Measurements from ENCODE around the gene MDFI. TPM values are rescaled to one million over a fixed set of nuclear protein-coding genes. Genes with fewer than 3 reads are reported as not detected.
A peak's percentile ranks its signal among the peaks of the same experiment; 100 is the strongest.

The MDFI gene
- polyA plus RNA-seq, 10 donors = 31.7 to 71.3 (median 48.7) TPM

GRCh38 chr6:41630069-41630468 lies 8.2 kb upstream of the MDFI start:
- no peak for DNase-seq

DNA sequence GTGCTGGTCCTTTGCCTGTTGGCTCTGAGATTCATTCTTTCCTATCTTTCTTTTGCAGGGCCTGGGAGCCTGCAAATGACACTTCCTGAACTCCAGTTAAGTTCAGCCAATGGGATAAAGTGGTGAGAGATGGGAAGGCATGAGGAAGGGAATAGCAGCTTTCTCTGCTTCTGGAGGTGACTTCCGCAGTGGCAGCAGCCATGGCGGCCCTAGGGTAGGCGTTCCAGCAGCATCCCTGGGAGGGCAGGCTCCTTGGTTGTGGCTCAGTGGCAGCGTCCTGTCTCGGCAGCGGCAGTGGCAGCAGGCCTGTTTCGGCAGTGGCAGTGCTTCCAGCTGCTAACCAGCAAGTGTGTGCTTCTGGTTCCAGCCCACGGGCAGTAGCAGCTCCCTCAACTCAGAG lies 7.3 kb upstream of the MDFI start:
- DNase-seq = no peak

- DNase-seq = no peak
These were observed 5.1 kb upstream of the MDFI start for GRCh38 chr6:41633056-41633634.

GRCh38 chr6:41634657-41635056 lies 3.6 kb upstream of the MDFI start:
- DNase-seq = peak in 2 of 3 donors; percentile 57 to 79

DNA sequence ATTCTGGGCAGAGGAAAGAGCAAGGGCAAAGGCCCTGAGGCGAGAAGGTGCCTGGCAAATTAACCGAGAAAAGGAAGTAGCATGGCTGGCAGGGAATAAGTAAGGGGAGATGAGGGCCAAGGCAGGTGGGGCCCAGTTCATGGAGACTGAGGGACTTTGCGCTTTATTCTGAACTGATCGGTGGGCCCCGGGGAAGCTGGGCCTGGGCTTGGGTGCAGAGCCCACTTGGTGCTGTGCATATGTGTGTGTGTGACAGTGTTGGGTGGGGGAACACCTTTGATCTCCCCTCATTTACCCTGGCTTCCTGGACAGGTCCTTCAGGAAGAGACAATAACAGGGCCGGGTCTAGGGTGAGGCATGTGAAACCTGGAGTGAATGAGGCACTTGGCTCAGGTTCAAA lies 2.9 kb upstream of the MDFI start:
- no peak for DNase-seq

- peak in 2 of 3 donors; percentile 37 to 61 for DNase-seq
These were observed 1.5 kb upstream of the MDFI start for GRCh38 chr6:41636833-41637193.

DNA sequence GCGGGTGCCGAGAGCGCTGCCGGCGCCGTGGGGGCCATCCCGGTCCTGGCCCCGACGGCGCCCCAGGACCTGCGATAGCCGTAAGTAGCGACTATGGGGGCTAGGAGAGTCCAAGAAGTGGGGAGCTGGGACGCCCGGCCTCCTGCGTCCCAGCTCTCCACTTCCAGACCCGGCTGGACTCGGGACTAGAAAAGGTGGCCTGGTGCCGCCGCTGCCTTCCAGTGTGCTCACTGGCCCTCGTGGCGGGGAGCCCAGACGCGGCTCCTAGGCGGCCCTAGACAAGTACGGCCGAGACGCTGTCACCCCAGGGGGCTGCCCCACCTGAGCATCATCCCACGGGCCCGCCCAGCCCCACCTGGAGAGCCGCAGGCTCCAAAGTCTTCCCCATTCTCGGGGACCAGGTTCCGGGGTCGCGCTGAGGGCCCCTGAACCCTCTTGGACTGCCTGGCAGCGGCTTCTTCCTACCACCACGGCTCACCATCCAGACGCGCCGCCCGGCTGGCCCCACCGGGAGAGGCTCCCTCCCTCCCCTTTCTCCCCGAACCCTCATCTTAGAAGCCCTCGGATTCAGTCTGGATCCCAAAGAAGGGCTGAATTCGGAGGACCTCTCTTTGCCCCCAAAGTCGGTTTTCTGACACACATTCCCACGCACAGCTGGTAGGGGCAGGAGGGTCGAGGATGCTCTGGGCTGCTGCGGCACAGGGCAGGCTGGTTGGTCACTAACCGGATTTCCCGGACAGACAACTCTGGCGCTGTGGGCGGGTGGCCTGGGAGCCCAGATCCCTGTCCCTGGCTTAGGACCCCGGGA lies 870 bp upstream of the MDFI start:
- DNase-seq = peak in 1 of 3 donors; percentile 57

GRCh38 chr6:41638935-41639808 lies 904 bp downstream of the MDFI start:
- DNase-seq = peak; percentile 74 to 94 (median 84)

DNA sequence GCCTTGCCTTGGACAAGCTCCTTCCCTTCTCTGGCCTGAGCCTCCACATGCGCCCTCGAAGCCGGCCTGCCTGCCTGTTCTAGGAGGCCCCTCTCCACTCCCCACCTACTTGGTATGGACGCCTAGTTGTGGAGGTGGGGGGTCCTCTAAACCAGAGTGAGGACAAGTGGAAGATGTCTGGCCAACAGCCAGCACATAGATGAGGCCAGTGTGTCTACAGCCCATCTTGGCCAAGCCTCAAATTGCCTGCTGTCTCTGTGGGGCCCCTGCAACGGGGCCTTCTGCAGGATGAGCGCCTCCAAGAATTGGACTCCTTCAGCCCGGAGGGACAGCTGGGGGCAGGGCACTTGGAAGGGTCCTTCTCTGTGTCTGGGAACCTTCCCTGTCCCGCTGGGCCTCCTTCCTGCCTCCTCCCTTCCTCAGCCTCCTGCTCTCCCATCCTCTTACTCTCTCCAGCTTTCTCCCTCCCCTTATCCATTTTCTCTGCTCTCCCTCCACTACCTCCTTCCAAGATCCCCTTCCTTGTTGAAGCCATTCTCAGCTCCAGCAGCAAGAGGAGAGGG lies 1.6 kb downstream of the MDFI start:
- peak in 2 of 3 donors; percentile 82 to 95 for DNase-seq

DNA sequence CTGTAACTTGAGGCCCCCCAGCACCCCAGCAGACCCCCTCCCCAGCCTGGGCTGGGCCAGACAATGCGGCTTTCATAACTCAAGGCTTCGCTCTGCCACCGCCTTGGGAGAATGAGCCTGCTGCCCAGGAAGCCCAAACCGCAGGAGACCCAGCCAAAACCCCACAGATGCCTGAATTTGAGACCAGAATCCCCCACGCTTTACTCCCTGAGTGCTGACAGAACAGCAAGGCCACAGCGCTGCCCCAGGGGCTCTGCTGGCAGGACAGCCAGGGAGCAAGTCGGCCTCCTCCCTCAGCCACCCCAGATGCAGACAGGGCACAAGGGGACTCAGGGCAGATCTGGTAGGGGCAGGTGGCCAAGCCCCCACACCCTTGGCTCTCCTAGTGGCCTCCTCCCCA lies 2.2 kb downstream of the MDFI start:
- no peak for DNase-seq

- DNase-seq = no peak
These were observed 3.2 kb downstream of the MDFI start for GRCh38 chr6:41641352-41641925.

- DNase-seq = no peak
These were observed 4.1 kb downstream of the MDFI start for GRCh38 chr6:41642090-41642959.

- DNase-seq = no peak
These were observed 5.0 kb downstream of the MDFI start for GRCh38 chr6:41642960-41643898.

DNA sequence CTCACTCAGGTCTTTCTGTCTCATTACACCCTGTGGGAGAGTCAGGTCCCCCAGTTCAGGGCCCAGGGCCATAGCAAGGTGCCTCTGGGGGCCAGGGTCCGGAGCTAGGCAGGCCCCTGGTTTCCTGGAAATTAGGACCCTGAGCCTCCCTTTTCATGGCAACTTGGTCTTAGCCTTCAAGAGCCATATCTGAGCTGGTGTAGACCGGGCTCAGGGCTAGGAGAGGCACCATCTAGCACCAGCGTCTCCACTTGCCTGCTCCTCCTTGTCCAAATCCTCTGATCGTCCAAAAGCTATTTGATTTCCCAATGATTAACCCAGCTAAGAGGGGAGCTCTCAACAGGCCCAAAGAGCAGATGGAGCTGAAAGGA lies 5.6 kb downstream of the MDFI start:
- DNase-seq = no peak

GRCh38 chr6:41644297-41644879 lies 6.1 kb downstream of the MDFI start:
- DNase-seq = no peak

DNA sequence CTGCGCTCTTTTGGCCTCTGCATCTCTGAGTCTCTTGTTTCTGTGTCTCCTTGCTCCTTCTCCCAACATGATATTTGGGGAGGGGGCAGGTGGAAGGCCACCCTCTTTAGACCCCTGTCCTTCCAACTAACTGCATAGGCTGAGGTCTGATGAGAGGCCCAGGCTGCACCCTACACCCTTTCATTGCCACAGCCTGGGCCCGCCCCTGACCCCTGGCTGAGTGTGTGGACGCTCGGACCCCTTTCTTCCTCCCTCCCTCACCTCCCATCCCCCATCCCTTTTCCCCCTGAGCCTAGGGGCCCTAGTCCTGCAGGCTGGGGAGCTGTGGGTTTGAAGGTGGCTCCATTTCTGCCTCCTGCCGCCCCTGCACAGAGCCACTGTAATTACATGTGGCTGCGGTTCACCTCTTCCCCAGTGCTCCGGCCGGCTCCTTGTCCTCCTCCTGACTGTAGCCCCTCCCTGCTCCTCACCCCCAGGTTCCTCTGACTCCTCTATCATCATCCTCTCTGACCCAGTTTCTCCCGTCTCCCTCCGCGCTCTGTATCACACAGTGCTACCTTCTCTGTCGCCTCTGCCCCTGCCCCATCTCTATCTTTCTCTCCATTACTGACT lies 6.8 kb downstream of the MDFI start:
- no peak for DNase-seq

- no peak for DNase-seq
These were observed 7.9 kb downstream of the MDFI start for GRCh38 chr6:41646026-41646795.

GRCh38 chr6:41647061-41647511 lies 8.8 kb downstream of the MDFI start:
- DNase-seq = peak in 1 of 3 donors; percentile 38
